IPS-15b (cell line): ENCODE results near the gene SEMA5A.

Source experiments
- H3K27me3 ChIP-seq: one replicate; pipeline ENCODE4 v1.6.1; 2013; ENCODE audit warnings: low read length; ENCODE audit not compliant: control insufficient read depth, insufficient read depth
- H3K36me3 ChIP-seq: one replicate; pipeline ENCODE4 v1.6.1; 2013; ENCODE audit warnings: low read length; ENCODE audit not compliant: control insufficient read depth, insufficient read depth
- H3K4me1 ChIP-seq: one replicate; pipeline ENCODE4 v1.6.1; 2013; ENCODE audit warnings: mild to moderate bottlenecking, low read length; ENCODE audit not compliant: control insufficient read depth, insufficient read depth
- H3K4me3 ChIP-seq: one replicate; pipeline ENCODE4 v1.5.1; 2013; ENCODE audit warnings: low read depth, low read length
- H3K9ac ChIP-seq: one replicate; pipeline ENCODE4 v1.6.1; 2013; ENCODE audit warnings: low read depth, mild to moderate bottlenecking, low read length
- H3K9me3 ChIP-seq: one replicate; pipeline ENCODE4 v1.6.1; 2013; ENCODE audit warnings: mild to moderate bottlenecking, low read length; ENCODE audit not compliant: control insufficient read depth, insufficient read depth

The SEMA5A gene

DNA sequence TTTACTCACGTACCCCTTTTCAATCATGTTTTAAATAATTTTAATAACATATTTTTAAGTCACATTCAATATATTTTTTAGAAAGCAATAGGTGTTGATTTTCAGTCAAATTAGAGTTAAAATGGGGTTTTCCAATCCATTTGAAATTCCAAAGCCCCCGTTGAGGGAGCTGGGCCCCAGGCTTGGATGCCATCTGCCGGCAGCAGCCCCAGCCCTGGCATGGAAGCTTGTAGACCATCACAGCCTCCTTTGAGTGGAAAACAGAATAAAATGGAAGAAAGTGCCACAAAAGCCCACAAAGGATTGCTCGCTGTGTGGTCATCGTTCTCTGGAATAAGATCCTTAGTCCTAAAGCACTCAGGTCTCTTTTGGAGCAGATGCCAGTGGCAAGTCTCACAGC is 81.4 kb downstream of the SEMA5A start:
- no peaks in the 10 kb centered on the region for H3K36me3 ChIP-seq
- no peaks in the 10 kb centered on the region for H3K27me3 ChIP-seq
- no peak overlapping the region for H3K4me3 ChIP-seq
- no peak overlapping the region for H3K9ac ChIP-seq
- H3K9me3 ChIP-seq = no peaks in the 10 kb centered on the region
- no peaks in the 10 kb centered on the region for H3K4me1 ChIP-seq

- Histone ChIP-seq H3K4me1 (peaks cover under 1% of the 10 kb centered on the region), H3K9me3 (no peaks in the 10 kb centered on the region), H3K36me3 (no peaks in the 10 kb centered on the region), H3K27me3 (no peaks in the 10 kb centered on the region), H3K9ac (no peak overlapping the region), H3K4me3 (no peak overlapping the region)
Measured at GRCh38 chr5:9462109-9462508, 83.8 kb downstream of the SEMA5A start.

DNA sequence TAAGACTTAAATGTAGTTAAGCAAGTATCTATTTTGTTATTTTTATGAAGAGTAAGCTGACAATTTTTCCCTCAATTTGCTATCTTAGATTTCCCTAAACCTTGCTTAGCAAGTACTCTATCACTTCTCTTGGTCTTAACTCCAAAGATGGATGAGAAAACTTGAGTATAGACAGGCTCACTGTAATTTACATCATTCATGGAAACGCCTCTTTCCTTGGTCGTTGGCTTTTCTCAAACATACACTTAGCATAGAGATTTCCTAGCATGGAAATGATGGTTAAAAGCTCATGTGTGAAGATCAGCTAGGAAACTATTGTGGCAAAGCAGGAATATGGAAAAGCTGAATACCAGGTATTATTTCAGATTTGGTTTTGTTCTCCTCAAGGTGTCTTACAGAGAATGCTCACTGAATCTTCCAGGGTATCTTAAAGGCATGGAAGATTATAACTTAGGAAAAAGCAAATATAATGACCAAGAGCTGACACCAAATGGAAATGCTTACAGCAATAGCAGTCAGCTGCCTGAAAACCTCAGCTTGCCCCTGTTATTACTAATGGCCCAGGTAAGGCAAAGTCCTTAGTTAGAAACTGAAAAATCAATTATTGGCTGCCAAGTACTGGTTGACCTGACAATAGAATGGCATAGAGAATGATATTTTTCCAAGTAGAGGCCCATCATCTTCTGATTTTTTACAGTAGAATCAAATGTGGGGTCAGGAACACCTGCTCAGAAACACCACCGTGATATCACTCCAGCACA is 84.8 kb downstream of the SEMA5A start:
- no peaks in the 10 kb centered on the region for H3K9me3 ChIP-seq
- no peak overlapping the region for H3K4me3 ChIP-seq
- peaks cover 7% of the 10 kb centered on the region for H3K4me1 ChIP-seq
- H3K36me3 ChIP-seq = no peaks in the 10 kb centered on the region
- no peaks in the 10 kb centered on the region for H3K27me3 ChIP-seq
- H3K9ac ChIP-seq = no peak overlapping the region

DNA sequence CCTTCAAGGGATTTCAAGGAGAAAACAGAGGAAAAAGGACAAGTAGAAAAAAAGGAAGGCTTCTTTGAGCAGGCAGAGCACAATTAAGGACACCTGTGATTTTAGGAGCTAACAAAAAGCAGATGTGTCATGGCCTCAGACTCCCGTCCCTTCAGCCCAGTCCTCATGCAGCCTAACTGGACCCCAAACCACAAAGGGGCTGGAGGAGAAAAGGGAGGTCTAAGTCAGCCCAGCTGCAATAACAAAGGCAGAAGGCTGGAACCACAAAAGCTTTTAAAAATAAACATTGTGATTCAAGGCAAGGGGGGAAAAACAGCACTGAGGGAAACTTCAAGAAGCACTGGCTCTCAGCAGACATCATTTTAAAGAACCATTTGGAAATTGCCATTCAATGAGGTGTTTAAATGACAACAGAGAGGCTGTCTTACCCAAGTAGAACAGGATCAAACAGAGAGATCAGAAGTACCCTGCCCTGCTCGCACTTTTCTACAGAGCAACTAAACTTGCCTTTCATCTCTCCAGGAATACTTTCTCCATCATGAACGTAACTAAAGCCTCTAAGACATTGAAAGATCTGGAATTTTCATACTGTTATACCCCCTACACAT is 89.3 kb downstream of the SEMA5A start:
- H3K9me3 ChIP-seq = no peaks in the 10 kb centered on the region
- H3K27me3 ChIP-seq = no peaks in the 10 kb centered on the region
- H3K36me3 ChIP-seq = no peaks in the 10 kb centered on the region
- peaks cover 14% of the 10 kb centered on the region for H3K4me1 ChIP-seq
- no peak overlapping the region for H3K9ac ChIP-seq
- no peak overlapping the region for H3K4me3 ChIP-seq

GRCh38 chr5:9455826-9456434 is 89.9 kb downstream of the SEMA5A start:
- H3K4me1 ChIP-seq = peaks cover 14% of the 10 kb centered on the region
- H3K36me3 ChIP-seq = no peaks in the 10 kb centered on the region
- H3K27me3 ChIP-seq = no peaks in the 10 kb centered on the region
- H3K9me3 ChIP-seq = no peaks in the 10 kb centered on the region
- no peak overlapping the region for H3K9ac ChIP-seq
- no peak overlapping the region for H3K4me3 ChIP-seq

- Histone ChIP-seq H3K4me3 (no peak overlapping the region), H3K9ac (no peak overlapping the region), H3K36me3 (no peaks in the 10 kb centered on the region), H3K4me1 (peaks cover 14% of the 10 kb centered on the region), H3K27me3 (no peaks in the 10 kb centered on the region), H3K9me3 (no peaks in the 10 kb centered on the region)
Measured at GRCh38 chr5:9454491-9454890, 91.4 kb downstream of the SEMA5A start.

- peaks cover 14% of the 10 kb centered on the region for H3K4me1 ChIP-seq
Measured at GRCh38 chr5:9454012-9454481, 91.8 kb downstream of the SEMA5A start.

DNA sequence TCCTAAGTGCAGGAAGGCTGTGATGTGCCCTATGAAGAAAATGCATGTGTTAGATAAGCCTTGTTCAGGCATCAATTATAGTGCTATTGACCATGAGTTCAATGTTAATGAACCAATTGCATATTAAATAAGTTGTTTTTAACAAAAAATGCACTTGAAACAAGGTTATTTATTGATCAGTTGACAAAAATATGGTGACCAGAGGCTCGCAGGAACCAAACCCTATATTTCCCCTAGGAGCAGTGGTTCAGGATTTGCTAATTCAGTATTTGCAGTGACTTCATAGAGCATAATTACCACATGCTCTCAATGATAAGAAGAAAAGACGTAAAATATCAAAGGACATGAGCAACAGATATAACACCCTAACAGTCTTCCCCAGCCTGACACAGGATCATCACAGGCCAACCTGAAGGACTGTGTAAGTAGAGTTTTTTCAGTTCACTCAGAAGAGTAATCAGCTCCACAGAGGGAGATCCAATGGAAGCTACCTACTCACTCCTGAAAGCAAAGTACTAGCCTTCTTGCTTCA is 92.3 kb downstream of the SEMA5A start:
- H3K36me3 ChIP-seq = no peaks in the 10 kb centered on the region
- H3K4me3 ChIP-seq = no peak overlapping the region
- H3K4me1 ChIP-seq = peaks cover 14% of the 10 kb centered on the region
- no peaks in the 10 kb centered on the region for H3K27me3 ChIP-seq
- no peak overlapping the region for H3K9ac ChIP-seq
- no peaks in the 10 kb centered on the region for H3K9me3 ChIP-seq

More at GRCh38 chr5:9454012-9454481, 91.8 kb downstream of the SEMA5A start:
- Histone ChIP-seq H3K9ac (no peak overlapping the region), H3K27me3 (no peaks in the 10 kb centered on the region), H3K9me3 (no peaks in the 10 kb centered on the region), H3K36me3 (no peaks in the 10 kb centered on the region), H3K4me3 (no peak overlapping the region)

- Histone ChIP-seq H3K4me3 (no peak overlapping the region), H3K36me3 (no peaks in the 10 kb centered on the region), H3K9me3 (no peaks in the 10 kb centered on the region), H3K4me1 (peaks cover 14% of the 10 kb centered on the region), H3K27me3 (no peaks in the 10 kb centered on the region), H3K9ac (no peak overlapping the region)
Measured at GRCh38 chr5:9452181-9452580, 93.7 kb downstream of the SEMA5A start.

- H3K36me3 ChIP-seq = no peaks in the 10 kb centered on the region
- no peak overlapping the region for H3K9ac ChIP-seq
- H3K4me3 ChIP-seq = no peak overlapping the region
- no peaks in the 10 kb centered on the region for H3K27me3 ChIP-seq
- peaks cover 6% of the 10 kb centered on the region for H3K4me1 ChIP-seq
- no peaks in the 10 kb centered on the region for H3K9me3 ChIP-seq
Measured at GRCh38 chr5:9451037-9451436, 94.8 kb downstream of the SEMA5A start.

GRCh38 chr5:9447691-9448090 is 98.2 kb downstream of the SEMA5A start:
- H3K4me1 ChIP-seq = no peaks in the 10 kb centered on the region
- no peaks in the 10 kb centered on the region for H3K9me3 ChIP-seq
- H3K4me3 ChIP-seq = no peak overlapping the region
- H3K36me3 ChIP-seq = no peaks in the 10 kb centered on the region
- no peak overlapping the region for H3K9ac ChIP-seq
- H3K27me3 ChIP-seq = no peaks in the 10 kb centered on the region
